ENCODE results near the gene KIFC1.
"Not testable (repeated sequence)": the region's sequence is repeated elsewhere in the genome, so short reads cannot be mapped to it uniquely, and the experiment has no call there.

KIFC1 gene, protein sequence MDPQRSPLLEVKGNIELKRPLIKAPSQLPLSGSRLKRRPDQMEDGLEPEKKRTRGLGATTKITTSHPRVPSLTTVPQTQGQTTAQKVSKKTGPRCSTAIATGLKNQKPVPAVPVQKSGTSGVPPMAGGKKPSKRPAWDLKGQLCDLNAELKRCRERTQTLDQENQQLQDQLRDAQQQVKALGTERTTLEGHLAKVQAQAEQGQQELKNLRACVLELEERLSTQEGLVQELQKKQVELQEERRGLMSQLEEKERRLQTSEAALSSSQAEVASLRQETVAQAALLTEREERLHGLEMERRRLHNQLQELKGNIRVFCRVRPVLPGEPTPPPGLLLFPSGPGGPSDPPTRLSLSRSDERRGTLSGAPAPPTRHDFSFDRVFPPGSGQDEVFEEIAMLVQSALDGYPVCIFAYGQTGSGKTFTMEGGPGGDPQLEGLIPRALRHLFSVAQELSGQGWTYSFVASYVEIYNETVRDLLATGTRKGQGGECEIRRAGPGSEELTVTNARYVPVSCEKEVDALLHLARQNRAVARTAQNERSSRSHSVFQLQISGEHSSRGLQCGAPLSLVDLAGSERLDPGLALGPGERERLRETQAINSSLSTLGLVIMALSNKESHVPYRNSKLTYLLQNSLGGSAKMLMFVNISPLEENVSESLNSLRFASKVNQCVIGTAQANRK

DNA sequence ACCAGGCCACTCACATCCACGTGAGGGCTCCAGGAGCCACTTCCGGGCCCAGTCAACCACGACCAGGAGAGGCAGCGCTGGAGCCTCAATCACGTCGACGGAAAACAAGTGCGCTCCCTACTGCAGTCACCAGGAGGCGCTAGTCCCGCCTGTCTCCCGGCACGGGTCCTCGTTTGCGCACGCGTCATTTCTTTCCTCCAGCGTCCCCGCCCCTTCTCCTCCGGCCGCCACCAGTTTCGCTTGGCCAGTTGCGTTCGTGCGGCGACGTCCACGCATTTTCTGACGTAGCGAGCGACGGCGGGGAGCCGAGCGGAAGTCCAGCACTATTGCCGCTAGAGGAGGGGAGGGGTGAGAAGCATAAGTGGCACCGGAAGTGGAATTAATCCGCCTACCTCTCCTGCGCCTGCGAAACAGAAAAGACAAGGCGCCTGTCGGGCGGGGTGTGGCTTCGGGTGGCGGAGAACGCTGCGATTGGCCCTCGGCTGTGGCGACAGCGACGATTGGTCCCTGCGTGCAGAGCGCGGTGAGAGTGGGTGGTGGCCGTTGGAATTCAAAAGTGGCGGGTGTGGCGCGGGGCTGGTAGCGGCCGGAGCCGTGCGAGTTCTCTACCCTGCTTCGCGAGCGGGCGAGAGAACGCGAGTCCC lies at the start of gene KIFC1:
TSS of gene KIFC1 (plus strand) at position 546 of the 644 bp plus-strand sequence. CDS start 163 bp downstream, outside the sequence.
- DNase-seq (ENCODE audit: low read depth): peak; percentile 97

- DNase-seq (ENCODE audit: low read depth): not testable (repeated sequence)
These were observed 48.0 kb upstream of the KIFC1 start for GRCh38 chr6:33343606-33343952.

DNA sequence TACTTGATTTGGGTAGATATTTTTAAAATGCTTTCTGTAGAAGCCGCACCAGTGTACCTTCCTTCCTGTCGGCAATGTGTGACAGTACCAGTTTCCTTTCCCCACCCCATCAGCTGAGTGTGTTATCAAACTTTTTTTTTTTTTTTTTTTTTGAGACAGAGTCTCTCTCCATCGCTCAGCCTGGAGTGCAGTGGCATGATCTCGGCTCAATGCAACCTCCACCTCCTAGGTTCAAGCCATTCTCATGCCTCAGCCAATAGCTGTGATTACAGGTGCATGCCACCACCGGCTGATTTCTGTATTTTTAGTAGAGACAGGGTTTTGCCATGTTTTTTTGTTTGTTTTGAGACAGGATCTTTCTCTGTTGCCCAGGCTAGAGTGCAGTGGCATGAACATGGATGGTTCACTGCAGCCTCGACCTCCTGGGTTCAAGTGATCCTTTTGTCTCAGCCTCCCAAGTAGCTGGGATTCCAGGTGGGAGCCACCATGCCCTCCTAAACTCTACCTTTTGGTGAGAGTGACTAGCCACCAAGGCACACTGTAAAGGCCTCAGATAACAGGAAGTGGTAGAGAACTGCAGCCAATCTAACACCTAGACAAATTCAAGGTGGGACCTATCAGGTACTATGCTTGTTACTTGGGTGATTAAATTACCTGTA lies 47.5 kb upstream of the KIFC1 start:
- peak; percentile 13 for DNase-seq (ENCODE audit: low read depth)

- peak; percentile 35 for DNase-seq (ENCODE audit: low read depth)
These were observed 46.6 kb upstream of the KIFC1 start for GRCh38 chr6:33344701-33345697.

- DNase-seq (ENCODE audit: low read depth): not testable (repeated sequence)
These were observed 44.7 kb upstream of the KIFC1 start for GRCh38 chr6:33346972-33347371.

GRCh38 chr6:33347816-33348215 lies 43.8 kb upstream of the KIFC1 start:
- no peak for DNase-seq (ENCODE audit: low read depth)

DNA sequence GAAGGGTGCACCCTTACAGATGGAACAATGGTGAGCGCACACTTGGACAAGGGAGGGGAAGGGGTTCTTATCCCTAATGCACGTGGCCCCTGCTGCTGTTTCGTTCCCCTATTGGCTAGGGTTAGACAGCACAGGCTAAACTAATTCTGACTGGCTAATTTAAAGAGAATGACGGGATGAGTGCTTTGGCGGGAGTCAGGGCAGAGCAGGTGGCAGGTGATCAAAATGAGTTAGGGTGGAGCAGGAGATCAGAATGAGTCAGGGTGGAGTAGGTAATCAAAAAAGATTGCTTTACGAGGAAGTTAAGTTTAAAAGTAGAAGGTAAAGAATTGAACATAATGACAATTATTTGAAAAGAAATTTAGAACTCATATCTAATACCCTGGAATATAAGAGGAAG lies 35.8 kb upstream of the KIFC1 start:
- not testable (repeated sequence) for DNase-seq (ENCODE audit: low read depth)

DNA sequence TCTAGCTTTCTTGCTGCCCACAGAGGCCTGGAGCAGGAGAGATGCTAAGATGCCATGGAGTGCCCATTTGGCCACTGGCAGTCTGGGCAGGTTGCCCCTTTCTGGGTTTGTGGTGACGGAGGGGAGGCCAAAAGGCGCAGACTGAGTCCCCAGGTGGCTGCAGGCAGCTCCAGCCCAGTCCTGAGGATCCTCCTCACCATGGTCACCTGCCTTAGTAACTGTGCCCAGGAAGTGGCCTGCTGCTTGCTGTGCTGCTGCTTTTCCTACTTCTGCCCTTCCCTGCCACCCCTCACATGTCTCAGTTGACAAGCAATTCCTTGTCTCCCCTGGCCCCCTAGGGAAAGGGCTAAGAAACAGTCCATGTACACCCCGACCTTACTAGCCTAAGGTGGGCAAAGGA lies 35.3 kb upstream of the KIFC1 start:
- no peak for DNase-seq (ENCODE audit: low read depth)

DNA sequence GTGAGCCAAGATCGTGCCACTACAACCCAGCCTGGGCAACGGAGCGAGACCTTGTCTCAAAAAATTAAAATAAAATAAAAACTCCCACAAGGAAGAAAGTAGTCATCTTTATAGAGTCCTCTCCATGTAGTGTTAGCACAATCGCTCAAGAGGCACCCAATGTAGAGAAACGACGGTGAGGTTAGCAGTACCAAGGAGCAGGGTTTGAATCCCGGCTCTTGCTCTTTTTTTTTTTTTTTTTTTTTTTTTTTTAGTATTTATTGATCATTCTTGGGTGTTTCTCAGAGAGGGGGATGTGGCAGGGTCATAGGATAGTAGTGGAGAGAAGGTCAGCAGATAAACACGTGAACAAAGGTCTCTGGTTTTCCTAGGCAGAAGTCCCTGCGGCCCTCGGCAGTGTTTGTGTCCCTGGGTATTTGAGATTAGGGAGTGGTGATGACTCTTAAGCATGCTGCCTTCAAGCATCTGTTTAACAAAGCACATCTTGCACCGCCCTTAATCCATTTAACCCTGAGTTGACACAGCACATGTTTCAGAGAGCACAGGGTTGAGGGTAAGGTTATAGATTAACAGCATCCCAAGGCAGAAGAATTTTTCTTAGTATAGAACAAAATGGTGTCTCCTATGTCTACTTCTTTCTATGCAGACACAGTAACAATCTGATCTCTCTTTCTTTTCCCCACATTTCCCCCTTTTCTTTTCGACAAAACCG lies 34.3 kb upstream of the KIFC1 start:
- not testable (repeated sequence) for DNase-seq (ENCODE audit: low read depth)

DNA sequence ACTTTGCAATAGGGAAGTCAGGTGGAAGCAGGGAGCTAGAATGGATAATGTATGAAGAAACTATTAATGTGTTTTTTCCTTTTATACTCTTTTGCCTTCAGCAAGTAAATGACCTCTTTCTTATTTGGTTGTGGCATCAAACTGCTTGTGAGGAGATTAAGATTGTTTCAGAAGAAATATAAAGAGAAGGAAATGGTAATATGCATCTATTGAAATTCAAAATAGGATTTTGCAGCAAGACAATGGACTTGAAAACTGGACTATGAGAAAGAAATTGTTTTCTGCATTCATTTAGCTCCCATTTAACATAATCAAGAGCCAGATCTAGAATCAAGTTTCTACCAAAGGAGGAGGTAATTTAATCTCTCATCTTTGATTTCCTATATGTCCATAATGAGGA lies 32.3 kb upstream of the KIFC1 start:
- no peak for DNase-seq (ENCODE audit: low read depth)

GRCh38 chr6:33363486-33363885 lies 28.1 kb upstream of the KIFC1 start:
- DNase-seq (ENCODE audit: low read depth): not testable (repeated sequence)

DNA sequence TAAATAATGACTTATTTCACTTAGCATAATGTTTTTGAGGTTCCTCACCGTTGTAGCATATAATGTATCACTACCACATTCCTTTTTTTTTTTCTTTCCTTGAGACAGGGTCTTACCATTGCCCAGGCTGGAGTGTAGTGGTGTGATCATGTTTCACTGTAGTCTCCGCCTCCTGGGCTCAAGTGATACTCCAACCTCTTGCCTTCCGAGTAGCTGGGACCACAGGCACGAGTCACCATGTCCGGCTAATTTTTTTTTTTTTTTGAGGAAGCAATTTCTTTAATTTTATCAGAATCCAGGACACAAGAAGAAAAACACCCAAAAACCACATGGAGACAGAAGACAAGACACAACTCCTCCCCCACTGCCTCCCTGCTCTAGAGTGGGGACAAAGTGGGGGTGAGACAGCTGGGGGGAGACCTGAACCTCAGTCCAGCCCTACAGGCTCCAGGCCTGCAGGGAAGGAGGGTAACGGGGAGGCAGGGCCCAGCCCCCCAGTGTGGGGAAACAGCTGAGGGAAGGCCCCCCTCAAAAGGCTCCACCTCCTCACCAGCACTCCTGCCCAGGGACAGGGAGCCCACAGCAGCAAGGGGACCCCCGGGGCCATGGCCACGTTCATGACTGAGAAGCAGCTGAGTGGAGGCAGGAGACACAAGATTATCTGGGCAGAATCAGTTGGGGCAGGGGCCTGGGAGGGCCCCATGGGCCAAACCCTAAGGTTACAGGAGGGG lies 27.0 kb upstream of the KIFC1 start:
- not testable (repeated sequence) for DNase-seq (ENCODE audit: low read depth)

DNA sequence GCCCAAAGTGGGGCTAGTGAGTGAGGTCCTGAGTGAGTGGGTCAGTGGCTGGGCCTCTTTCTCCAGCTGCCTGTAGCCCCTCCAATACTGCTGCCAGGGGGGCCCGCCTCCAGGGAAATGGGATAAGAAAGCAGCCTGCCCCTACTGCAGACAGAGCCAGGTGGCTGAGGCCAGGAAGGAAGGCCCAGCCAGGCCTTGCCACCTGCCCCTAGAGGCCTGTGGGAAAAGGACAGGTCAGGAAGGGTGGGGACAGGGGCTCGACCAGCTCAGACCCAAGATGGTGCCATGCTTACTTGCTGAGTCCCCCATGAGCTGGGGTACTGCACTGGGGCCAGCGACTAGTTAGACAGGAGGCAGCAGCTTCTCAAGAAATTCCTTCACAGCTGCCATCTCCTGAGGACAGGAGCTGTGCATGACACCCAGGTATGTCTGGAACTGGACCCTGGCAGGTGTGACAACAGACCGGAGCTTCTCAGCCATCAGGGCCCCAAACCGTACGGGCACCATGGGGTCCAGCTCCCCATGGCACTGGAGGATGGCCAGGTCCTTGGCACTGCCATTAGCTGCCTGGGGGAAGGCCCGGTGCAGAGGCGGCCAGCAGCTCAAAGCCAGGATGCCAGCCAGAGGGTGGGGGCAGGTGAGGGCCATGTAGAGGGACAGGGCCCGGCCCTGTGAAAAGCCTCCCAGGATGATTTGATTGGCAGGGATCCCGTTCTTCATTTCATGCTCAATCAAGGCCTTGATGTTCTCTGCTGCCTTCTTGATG lies 26.2 kb upstream of the KIFC1 start:
- DNase-seq (ENCODE audit: low read depth): not testable (repeated sequence)

GRCh38 chr6:33367009-33367714 lies 24.5 kb upstream of the KIFC1 start:
- no peak for DNase-seq (ENCODE audit: low read depth)

- not testable (repeated sequence) for DNase-seq (ENCODE audit: low read depth)
These were observed 24.0 kb upstream of the KIFC1 start for GRCh38 chr6:33367715-33368025.

DNA sequence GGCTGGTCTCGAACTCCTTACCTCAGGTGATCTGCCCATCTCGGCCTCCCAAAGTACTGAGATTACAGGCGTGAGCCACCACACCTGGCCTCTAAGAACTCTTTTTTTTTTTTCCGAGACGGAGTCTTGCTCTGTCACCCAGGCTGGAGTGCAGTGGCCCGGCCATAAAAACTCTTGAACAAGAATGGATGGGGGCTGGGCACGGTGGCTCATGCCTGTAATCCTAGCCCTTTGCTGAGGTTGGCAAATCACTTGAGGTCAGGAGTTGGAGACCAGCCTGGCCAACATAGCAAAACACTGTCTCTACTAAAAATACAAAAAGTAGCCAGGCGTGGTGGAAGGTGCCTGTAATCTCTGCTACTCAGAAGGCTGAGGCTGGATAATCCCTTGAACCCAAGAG lies 19.7 kb upstream of the KIFC1 start:
- not testable (repeated sequence) for DNase-seq (ENCODE audit: low read depth)

DNA sequence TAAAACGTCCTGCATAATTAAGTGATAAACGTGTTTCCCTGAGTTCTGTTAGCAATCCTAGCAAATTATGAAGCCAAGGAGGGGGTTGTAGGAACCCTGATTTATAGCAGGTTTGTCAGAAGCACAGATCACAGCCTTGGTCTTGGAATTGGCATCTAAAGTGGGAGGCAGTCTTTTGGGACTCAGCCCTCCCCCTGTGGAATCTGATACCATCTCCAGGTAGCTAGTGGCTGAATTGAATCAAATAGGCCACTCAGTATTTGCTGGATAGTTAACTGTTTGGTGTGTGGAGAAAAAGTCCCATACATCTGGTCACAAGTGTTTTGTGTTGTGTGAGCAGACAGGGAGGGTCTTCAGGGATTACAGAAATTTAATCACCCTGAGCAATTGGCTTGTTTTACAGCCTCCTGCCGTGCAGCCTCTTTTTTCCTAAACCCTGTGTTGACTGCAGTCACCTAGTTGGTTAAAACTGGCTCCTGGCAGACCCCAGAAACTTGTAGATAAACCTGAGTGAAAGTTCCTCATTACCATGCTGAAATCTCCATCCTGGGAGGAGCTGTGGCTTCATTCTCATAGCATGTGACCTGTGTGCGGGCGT lies 19.0 kb upstream of the KIFC1 start:
- no peak for DNase-seq (ENCODE audit: low read depth)
